Lower lobe of right lung (tissue), 2 donors: ENCODE results near the gene RGL3. TPM values are rescaled to one million over a fixed set of nuclear protein-coding genes. Genes with fewer than 3 reads are reported as not detected.

Experiments
- ATAC-seq, 2 donors: fragments of 200-7000 bp; cut with Tn5 transposase; one replicate each; pipeline ENCODE4 v1.9.1; 2020 to 2022; ENCODE audit warnings: mild to moderate bottlenecking in 2 of 2, moderate library complexity in 2 of 2
- DNase-seq: peaks from one replicate; pipeline ENCODE4 v3.0.0-alpha.2; 2020
- H3K27ac ChIP-seq: fragments of 200-600 bp; one replicate; pipeline ENCODE4 v1.8.0; 2022
- H3K27me3 ChIP-seq: fragments of 200-600 bp; one replicate; pipeline ENCODE4 v1.8.0; 2022; ENCODE audit warnings: low read depth
- H3K36me3 ChIP-seq: fragments of 200-600 bp; one replicate; pipeline ENCODE4 v1.8.0; 2022; ENCODE audit warnings: mild to moderate bottlenecking
- H3K4me1 ChIP-seq: fragments of 200-600 bp; one replicate; pipeline ENCODE4 v1.8.0; 2022
- H3K4me3 ChIP-seq: fragments of 200-600 bp; one replicate; pipeline ENCODE4 v1.8.0; 2022; ENCODE audit warnings: mild to moderate bottlenecking
- H3K9me3 ChIP-seq: fragments of 200-600 bp; one replicate; pipeline ENCODE4 v1.8.0; 2022
- CTCF ChIP-seq: fragments of 200-600 bp; IDR thresholded peaks from one replicate; pipeline ENCODE4 v1.8.0; 2022; ENCODE audit warnings: antibody characterized with exemption, mild to moderate bottlenecking
- intact Hi-C: fragments of 100-400 bp; cut with DNase I; formaldehyde crosslinking; loops from one replicate; pipeline ENCODE4 v1.11.0; 2022
- total RNA-seq: library from RNA; stranded (reverse); fragmentation: NEBNext Ultra II Directional; extraction: Animal tissue kit (Norgen Biotek cat#: 25700); gene quantifications from one replicate; pipeline ENCODE4 v1.2.1, GENCODE V29; 2021
- donor health status: DM: no; HTN: yes; CAD: no; lungs with severe emphysema.

Gene RGL3
- total RNA-seq, 1 donor from 2014 or later, result 55.8 TPM

GRCh38 chr19:11375143-11375948 lies 43.8 kb downstream of the RGL3 start:
- DNase-seq, result peak; percentile 81
- ATAC-seq, result peak; percentile 34 to 41
- H3K4me1 ChIP-seq, result peaks cover 48% of the 10 kb centered on the region
- intact Hi-C loops, result no loop called here
- peak overlapping the region; percentile 89 for H3K27ac ChIP-seq
- H3K4me3 ChIP-seq, result peak overlapping the region; percentile 62
- H3K9me3 ChIP-seq, result no peaks in the 10 kb centered on the region
- no peak for TF ChIP-seq CTCF
- peaks cover 12% of the 10 kb centered on the region for H3K36me3 ChIP-seq
- H3K27me3 ChIP-seq, result no peaks in the 10 kb centered on the region

- ATAC-seq, result peak; percentile 97
- H3K4me1 ChIP-seq, result peaks cover 42% of the 10 kb centered on the region
- DNase-seq, result peak; percentile 98
- intact Hi-C loops, result no loop called here
- peak within 1 kb of the TSS; percentile 89 for H3K27ac ChIP-seq
- no peaks in the 10 kb centered on the region for H3K27me3 ChIP-seq
- peaks cover 12% of the 10 kb centered on the region for H3K36me3 ChIP-seq
- no peaks in the 10 kb centered on the region for H3K9me3 ChIP-seq
- TF ChIP-seq CTCF, result no peak
- peak within 1 kb of the TSS; percentile 62 for H3K4me3 ChIP-seq
These were observed 44.5 kb downstream of the RGL3 start, which contains the start of gene SWSAP1 for GRCh38 chr19:11374433-11375142. Gene SWSAP1, plus strand, starts transcription at chr19:11374666. Its CDS starts 15 bp downstream, at chr19:11374681.

GRCh38 chr19:11373885-11374432 lies 45.2 kb downstream of the RGL3 start:
- no peak for TF ChIP-seq CTCF
- Histone ChIP-seq H3K27me3 (no peaks in the 10 kb centered on the region), H3K9me3 (no peaks in the 10 kb centered on the region), H3K4me3 (peak overlapping the region; percentile 62), H3K4me1 (peaks cover 42% of the 10 kb centered on the region), H3K27ac (peak overlapping the region; percentile 89), H3K36me3 (peaks cover 12% of the 10 kb centered on the region)
- intact Hi-C loops, result no loop called here
- DNase-seq, result no peak
- ATAC-seq, result no peak

GRCh38 chr19:11373166-11373884 lies 45.8 kb downstream of the RGL3 start:
- Histone ChIP-seq H3K4me3 (peak overlapping the region; percentile 62), H3K36me3 (peaks cover 8% of the 10 kb centered on the region), H3K9me3 (no peaks in the 10 kb centered on the region), H3K4me1 (peaks cover 39% of the 10 kb centered on the region), H3K27me3 (no peaks in the 10 kb centered on the region), H3K27ac (peak overlapping the region; percentile 89)
- intact Hi-C loops, result no loop called here
- DNase-seq, result no peak
- TF ChIP-seq CTCF, result no peak
- ATAC-seq, result no peak

- Histone ChIP-seq H3K4me1 (peaks cover 13% of the 10 kb centered on the region), H3K27me3 (no peaks in the 10 kb centered on the region), H3K36me3 (peaks cover 13% of the 10 kb centered on the region), H3K9me3 (no peaks in the 10 kb centered on the region), H3K27ac (no peak overlapping the region), H3K4me3 (no peak overlapping the region)
- intact Hi-C loops, result no loop called here
- no peak for ATAC-seq
- no peak for TF ChIP-seq CTCF
- DNase-seq, result no peak
These were observed 48.4 kb downstream of the RGL3 start for GRCh38 chr19:11370744-11371143.
